Stimulated activated CD4-positive, alpha-beta T cell treated with anti-CD3 and anti-CD28 coated beads, Interleukin-15, amount 100 ng/mL, for 1 hour (primary cell): Measurements from ENCODE around the gene IFT20.
"Not testable (repeated sequence)": the region's sequence is repeated elsewhere in the genome, so short reads cannot be mapped to it uniquely, and the experiment has no call there.

Source experiments
- DNase-seq, 2 donors: peaks; one replicate each; pipeline ENCODE4 v3.0.0-alpha.2; 2020; ENCODE audit warnings: low read depth in 1 of 2, low spot score in 1 of 2

Gene IFT20

GRCh38 chr17:28364665-28365363 is 29.5 kb upstream of the IFT20 start, which contains the start of gene SEBOX:
TSS of gene SEBOX (minus strand) at chr17:28365199. CDS start at chr17:28365151, 48 bp downstream.
- no peak for DNase-seq

GRCh38 chr17:28363776-28364650 is 28.7 kb upstream of the IFT20 start:
- no peak for DNase-seq

- no peak for DNase-seq
These were observed 27.9 kb upstream of the IFT20 start for GRCh38 chr17:28363186-28363585.

GRCh38 chr17:28357901-28358197 is 22.6 kb upstream of the IFT20 start:
- DNase-seq: no peak

- DNase-seq: peak; percentile 89 to 92
These were observed 22.0 kb upstream of the IFT20 start, which contains the start of gene POLDIP2 for GRCh38 chr17:28357061-28357900. TSS of gene POLDIP2 (minus strand) at chr17:28357527. CDS start at chr17:28357448, 79 bp downstream.

GRCh38 chr17:28350271-28350670 is 15.0 kb upstream of the IFT20 start:
- DNase-seq: no peak

GRCh38 chr17:28348979-28349378 is 13.7 kb upstream of the IFT20 start:
- DNase-seq: no peak

GRCh38 chr17:28347261-28347891 is 12.1 kb upstream of the IFT20 start:
- no peak for DNase-seq

GRCh38 chr17:28346746-28347246 is 11.5 kb upstream of the IFT20 start:
- DNase-seq: no peak

- DNase-seq: no peak
These were observed 10.9 kb upstream of the IFT20 start for GRCh38 chr17:28346199-28346580.

GRCh38 chr17:28345419-28346198 is 10.3 kb upstream of the IFT20 start:
- DNase-seq: no peak

- DNase-seq: no peak
These were observed 9.2 kb upstream of the IFT20 start for GRCh38 chr17:28344435-28344901.

GRCh38 chr17:28344011-28344410 is 8.7 kb upstream of the IFT20 start:
- DNase-seq: no peak

GRCh38 chr17:28343491-28343932 is 8.2 kb upstream of the IFT20 start:
- DNase-seq: no peak

- DNase-seq: no peak
These were observed 7.0 kb upstream of the IFT20 start for GRCh38 chr17:28342313-28342712.

- no peak for DNase-seq
These were observed 6.2 kb upstream of the IFT20 start for GRCh38 chr17:28341516-28341915.

GRCh38 chr17:28340374-28340773 is 5.1 kb upstream of the IFT20 start:
- DNase-seq: no peak

GRCh38 chr17:28339431-28339830 is 4.2 kb upstream of the IFT20 start:
- no peak for DNase-seq

- not testable (repeated sequence) for DNase-seq
These were observed 3.5 kb upstream of the IFT20 start for GRCh38 chr17:28338769-28339212.
